Activated CD8-positive, alpha-beta T cell treated with anti-CD3 and anti-CD28 coated beads for 36 hours (primary cell): ENCODE measurements around the gene KIF18B. TPM values are rescaled to one million over a fixed set of nuclear protein-coding genes. Genes with fewer than 3 reads are reported as not detected.

Source experiments
- ATAC-seq: fragments of 200-7000 bp; cut with Tn5 transposase; one replicate; pipeline ENCODE4 v1.10.0; 2021; ENCODE audit warnings: mild to moderate bottlenecking, moderate library complexity
- CTCF ChIA-PET: fragments of 350-600 bp; sonication (Branson Sonifier 250); formaldehyde crosslinking; loops from one replicate; lab custom pipeline; 2021; ENCODE audit warnings: antibody characterized with exemption; lab: Charles Lee
- POLR2A ChIA-PET: fragments of 350-600 bp; sonication (Branson Sonifier 250); formaldehyde crosslinking; loops from one replicate; lab custom pipeline; 2021; ENCODE audit warnings: antibody characterized with exemption; lab: Charles Lee
- DNase-seq: peaks from one replicate; pipeline ENCODE4 v3.0.0-alpha.2; 2020
- H3K27ac Mint-ChIP-seq: one replicate; pipeline ENCODE4 v1.8.0; 2021; ENCODE audit warnings: mild to moderate bottlenecking, mixed read lengths
- H3K27me3 Mint-ChIP-seq: one replicate; pipeline ENCODE4 v1.8.0; 2021; ENCODE audit warnings: mixed read lengths
- H3K36me3 Mint-ChIP-seq: one replicate; pipeline ENCODE4 v1.8.0; 2021; ENCODE audit warnings: low read depth, mixed read lengths
- H3K4me1 Mint-ChIP-seq: one replicate; pipeline ENCODE4 v1.8.0; 2021; ENCODE audit warnings: low read depth, mixed read lengths
- H3K4me3 Mint-ChIP-seq: one replicate; pipeline ENCODE4 v1.8.0; 2021; ENCODE audit warnings: mild to moderate bottlenecking, moderate library complexity, mixed read lengths
- H3K9me3 Mint-ChIP-seq: one replicate; pipeline ENCODE4 v1.8.0; 2021; ENCODE audit warnings: mixed read lengths
- CTCF ChIP-seq: fragments of 200-600 bp; IDR thresholded peaks from one replicate; pipeline ENCODE4 v1.8.0; 2022; ENCODE audit warnings: antibody characterized with exemption, mild to moderate bottlenecking
- intact Hi-C: fragments of 100-400 bp; cut with micrococcal nuclease; formaldehyde crosslinking; loops from one replicate; pipeline ENCODE4 v1.10.0; 2022
- total RNA-seq, 2 experiments: library from RNA; stranded (reverse); gene quantifications; one replicate each; pipeline ENCODE4 v1.2.3, GENCODE V29; 2021

KIF18B gene
- total RNA-seq, 2 experiments from 2014 or later: 38.1 to 40.3 TPM

- no peak overlapping the region for H3K4me3 Mint-ChIP-seq
- peaks cover 28% of the 10 kb centered on the region for H3K36me3 Mint-ChIP-seq
- DNase-seq: no peak
- ATAC-seq: no peak
- POLR2A ChIA-PET: no interaction called here
- intact Hi-C loops: no loop called here
- CTCF ChIA-PET: interaction anchor here (1.4 to 1.5 kb wide), 2 partner anchors 21 to 165 kb away, joined by 4 read pairs; no protein-coding TSS in a partner anchor
- no peak for TF ChIP-seq CTCF
- no peaks in the 10 kb centered on the region for H3K4me1 Mint-ChIP-seq
- no peak overlapping the region for H3K27ac Mint-ChIP-seq
- no peaks in the 10 kb centered on the region for H3K27me3 Mint-ChIP-seq
- H3K9me3 Mint-ChIP-seq: no peaks in the 10 kb centered on the region
These were observed 13.5 kb downstream of the KIF18B start for GRCh38 chr17:44933824-44934744.

- Mint-ChIP-seq H3K27ac (no peak overlapping the region), H3K36me3 (peaks cover 30% of the 10 kb centered on the region), H3K4me1 (no peaks in the 10 kb centered on the region), H3K27me3 (no peaks in the 10 kb centered on the region), H3K9me3 (no peaks in the 10 kb centered on the region), H3K4me3 (no peak overlapping the region)
- intact Hi-C loops: no loop called here
- ATAC-seq (no peak), DNase-seq (no peak)
- no peak for TF ChIP-seq CTCF
- POLR2A ChIA-PET: interaction anchor here (2.0 kb wide), 1 partner anchor 9 kb away, joined by 6 read pairs; no protein-coding TSS in a partner anchor
- CTCF ChIA-PET: interaction anchor here (0.8 to 1.5 kb wide), 5 partner anchors 9 to 89 kb away, joined by 3 to 4 read pairs (median 3); no protein-coding TSS in a partner anchor
These were observed 14.8 kb downstream of the KIF18B start for GRCh38 chr17:44932787-44933097.

- Mint-ChIP-seq H3K36me3 (peaks cover 32% of the 10 kb centered on the region), H3K4me1 (no peaks in the 10 kb centered on the region), H3K27me3 (no peaks in the 10 kb centered on the region), H3K27ac (no peak overlapping the region), H3K9me3 (no peaks in the 10 kb centered on the region), H3K4me3 (no peak overlapping the region)
- TF ChIP-seq CTCF: no peak
- intact Hi-C loops: no loop called here
- ChIA-PET CTCF (interaction anchor here (0.8 to 1.5 kb wide), 6 partner anchors 9 to 90 kb away, joined by 3 to 4 read pairs (median 3); no protein-coding TSS in a partner anchor), POLR2A (interaction anchor here (2.0 kb wide), 1 partner anchor 8 kb away, joined by 6 read pairs; no protein-coding TSS in a partner anchor)
- ATAC-seq: no peak
- DNase-seq: no peak
These were observed 15.3 kb downstream of the KIF18B start for GRCh38 chr17:44932096-44932786.

- Mint-ChIP-seq H3K4me1 (no peaks in the 10 kb centered on the region), H3K36me3 (peaks cover 32% of the 10 kb centered on the region), H3K27ac (no peak overlapping the region), H3K4me3 (no peak overlapping the region), H3K27me3 (no peaks in the 10 kb centered on the region), H3K9me3 (no peaks in the 10 kb centered on the region)
- DNase-seq (no peak), ATAC-seq (no peak)
- intact Hi-C loops: no loop called here
- ChIA-PET CTCF (interaction anchor here (1.2 to 1.5 kb wide), 2 partner anchors 47 to 88 kb away, joined by 3 to 4 read pairs; no protein-coding TSS in a partner anchor), POLR2A (interaction anchor here (0.7 to 2.0 kb wide), 2 partner anchors 8 to 102 kb away, joined by 4 to 6 read pairs; no protein-coding TSS in a partner anchor)
- TF ChIP-seq CTCF: no peak
These were observed 16.2 kb downstream of the KIF18B start for GRCh38 chr17:44931376-44931775.
